Activated naive CD4-positive, alpha-beta T cell treated with Interleukin-2 at 50 U/mL for 16 hours (primary cell): Measurements from ENCODE around the gene AHNAK.
A peak's percentile ranks its signal among the peaks of the same experiment; 100 is the strongest.
"Not testable (repeated sequence)": the region's sequence is repeated elsewhere in the genome, so short reads cannot be mapped to it uniquely, and the experiment has no call there.

Experiments used
- DNase-seq: peaks from one replicate; pipeline ENCODE4 v3.0.0-alpha.2; 2020

Gene AHNAK

DNA sequence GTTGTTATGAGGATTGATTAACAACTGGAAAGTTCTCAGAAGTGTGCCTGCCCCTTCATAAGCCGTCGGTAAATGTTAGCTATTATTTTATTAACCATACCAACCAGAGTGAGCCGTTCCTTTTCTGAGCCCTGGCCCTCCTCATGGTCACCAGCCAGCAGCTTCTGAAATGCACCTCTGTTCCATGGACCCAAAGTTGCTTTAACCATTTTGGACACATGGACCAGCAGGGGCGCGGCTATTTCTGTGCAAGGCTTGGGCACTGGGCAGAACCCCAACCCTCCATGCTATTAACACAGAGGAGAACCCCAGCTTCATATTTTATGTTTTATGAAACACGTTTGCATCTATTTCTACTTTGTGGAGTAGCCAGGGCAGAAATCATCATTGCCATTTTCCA, 146.3 kb downstream of the AHNAK start:
- DNase-seq = no peak

DNA sequence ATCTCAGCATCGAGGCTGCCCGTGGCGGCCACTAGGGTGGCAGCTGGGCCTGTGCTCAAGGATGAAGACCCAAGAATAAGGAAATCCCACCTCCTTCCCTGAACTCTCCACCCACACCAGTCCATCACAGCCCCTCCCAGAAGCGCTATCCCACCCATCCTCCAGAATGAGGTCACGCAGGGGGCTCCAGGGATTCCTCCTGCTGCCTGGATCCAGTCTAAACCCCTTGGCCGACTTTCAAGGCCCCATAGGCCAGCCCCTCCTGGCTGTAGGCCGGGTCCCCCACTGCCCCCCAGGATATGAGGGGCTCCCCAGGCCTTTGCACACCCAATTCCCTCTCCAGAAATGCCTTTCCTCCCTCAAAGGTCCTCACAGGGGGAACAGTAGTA, 146.7 kb downstream of the AHNAK start:
- DNase-seq = no peak

DNA sequence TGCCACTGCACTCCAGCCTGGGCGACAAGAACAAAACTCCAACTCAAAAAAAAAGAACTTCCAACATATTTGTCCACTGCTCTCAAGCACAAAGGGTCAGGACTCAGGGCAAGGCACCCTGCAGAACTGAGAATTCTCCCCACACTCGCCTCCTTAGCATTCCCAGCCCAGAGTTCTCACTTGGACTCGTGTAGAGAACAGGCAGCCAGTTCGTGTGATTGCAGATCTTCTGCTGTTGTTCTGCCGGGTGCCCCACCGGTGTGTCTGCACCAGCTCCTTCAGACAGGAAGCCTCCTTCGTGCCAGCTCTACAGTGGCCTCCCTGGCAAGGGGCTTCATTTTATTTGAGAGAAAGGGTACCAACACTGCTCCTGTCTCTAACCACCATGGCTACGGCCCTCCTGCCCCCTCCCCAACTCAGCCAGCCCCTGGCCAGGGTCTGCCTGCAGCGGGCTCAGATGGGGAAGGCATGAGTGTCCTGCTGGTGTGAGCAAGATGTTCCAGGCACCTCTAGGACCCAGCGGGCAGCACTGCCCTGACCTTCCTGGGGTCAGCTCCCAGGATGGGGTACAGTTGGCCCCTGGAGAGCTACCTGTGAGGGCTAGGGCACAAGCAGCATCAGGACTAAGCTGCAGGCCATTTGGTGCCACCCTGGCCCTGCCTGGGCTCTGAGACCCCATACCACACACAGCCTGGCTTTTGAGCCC, 147.3 kb downstream of the AHNAK start:
- no peak for DNase-seq

DNA sequence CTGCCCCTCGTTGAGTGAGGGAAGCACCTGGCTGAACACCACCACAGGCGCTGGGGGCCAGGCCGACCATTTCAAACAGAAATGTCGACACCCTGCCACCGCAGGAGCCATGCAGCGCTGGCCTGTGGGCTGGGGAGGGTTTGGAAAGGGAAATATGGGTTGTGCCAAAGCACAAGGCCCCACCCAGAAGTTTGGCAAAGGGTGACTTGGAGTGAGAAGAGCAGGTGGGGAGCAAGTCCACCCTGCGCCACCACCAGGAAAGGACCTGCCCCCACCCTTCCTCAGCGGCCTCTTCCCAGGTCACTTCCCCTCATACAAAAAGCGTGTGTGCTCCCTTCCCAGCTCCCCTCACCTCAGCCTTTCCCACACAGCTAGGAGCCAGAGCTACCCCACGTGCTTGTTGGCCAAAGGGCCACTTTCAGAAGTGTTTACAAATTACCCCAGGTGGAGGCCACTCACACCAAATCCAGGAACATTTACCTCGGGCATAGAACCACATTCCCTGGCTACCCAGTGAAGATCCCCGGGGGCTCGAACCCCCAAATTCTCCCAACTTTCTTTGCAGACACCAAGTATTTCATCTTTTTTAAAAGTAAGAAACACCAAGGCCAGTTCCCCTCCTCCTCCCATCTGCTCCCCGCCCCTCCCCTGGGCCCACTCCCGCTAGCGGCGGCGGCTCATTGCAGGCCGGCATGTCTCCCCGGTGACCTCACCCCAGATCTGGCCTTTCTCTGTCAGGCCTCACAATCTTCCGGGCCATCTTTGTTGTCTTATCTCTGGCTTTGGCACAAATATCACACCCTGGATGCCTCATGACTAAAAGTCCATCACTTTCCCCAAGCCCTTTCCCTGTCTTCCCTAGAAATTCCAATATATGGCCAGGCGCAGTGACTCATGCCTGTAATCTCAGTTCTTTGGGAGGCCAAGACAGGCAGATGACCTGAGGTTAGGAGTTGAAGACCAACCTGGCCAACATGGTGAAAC, 148.3 kb downstream of the AHNAK start:
- no peak for DNase-seq

DNA sequence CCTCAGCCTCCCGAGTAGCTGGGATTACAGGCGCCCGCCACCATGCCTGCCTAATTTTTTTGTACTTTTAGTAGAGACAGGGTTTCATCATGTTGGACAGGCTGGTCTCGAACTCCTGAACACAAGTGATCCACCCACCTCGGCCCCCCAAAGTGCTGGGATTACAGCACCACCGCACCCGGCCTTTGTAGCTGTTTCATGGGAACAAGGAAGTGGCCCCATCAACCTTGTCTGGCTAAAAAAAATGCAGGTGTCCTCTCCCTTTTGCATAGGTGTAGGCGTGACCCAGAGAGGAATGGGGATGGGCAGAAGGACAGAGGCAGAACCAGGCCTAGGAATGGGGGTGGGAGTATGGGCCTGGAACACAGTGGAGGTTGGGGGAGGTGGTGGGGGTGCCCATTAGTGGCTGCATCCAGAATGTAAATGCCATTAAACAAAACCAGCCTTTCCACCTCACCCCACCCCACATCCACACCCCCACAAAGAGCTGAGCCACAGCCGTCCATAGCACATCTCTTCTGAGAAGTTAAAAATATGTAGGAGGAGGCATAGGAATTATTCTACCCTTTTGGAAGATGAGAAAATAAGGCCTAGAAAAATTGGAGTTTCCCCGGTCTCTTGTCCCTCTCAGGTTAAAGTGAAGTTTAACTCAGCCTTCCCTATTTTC, 150.6 kb downstream of the AHNAK start:
- DNase-seq = no peak

DNA sequence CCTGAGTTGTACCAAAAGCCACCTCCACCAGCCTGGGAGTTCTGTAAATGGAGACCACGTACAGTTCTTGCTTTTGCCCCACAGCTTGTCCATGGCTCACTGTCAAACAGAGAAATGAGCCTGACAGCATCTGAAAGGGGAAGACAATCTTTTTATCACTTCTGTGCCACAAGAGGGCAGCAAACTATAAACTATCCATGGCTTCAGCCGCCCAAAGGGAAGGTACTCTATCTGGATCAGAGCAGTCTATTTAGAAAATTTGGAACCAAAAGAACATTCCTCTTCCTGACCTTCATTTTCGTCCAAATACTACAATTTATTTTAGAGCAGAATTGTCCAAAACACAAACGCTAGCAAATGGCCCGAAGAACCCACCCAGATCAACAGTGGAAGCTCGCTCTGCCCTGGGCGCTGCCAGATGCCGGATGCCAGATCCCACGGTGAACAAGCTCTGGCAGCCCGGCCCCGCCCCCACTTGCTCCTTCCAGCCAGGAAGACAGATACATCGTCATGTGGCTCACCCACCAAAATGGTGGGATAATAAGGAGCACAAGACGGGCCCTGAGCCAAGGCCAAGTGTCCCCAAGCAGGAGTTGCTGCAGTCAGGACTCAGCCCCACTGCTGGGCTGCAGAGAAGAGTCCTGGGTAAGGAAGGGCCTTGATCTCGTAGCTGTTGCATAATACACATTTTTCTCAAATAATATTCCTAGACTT, 151.6 kb downstream of the AHNAK start:
- DNase-seq = peak; percentile 45

DNA sequence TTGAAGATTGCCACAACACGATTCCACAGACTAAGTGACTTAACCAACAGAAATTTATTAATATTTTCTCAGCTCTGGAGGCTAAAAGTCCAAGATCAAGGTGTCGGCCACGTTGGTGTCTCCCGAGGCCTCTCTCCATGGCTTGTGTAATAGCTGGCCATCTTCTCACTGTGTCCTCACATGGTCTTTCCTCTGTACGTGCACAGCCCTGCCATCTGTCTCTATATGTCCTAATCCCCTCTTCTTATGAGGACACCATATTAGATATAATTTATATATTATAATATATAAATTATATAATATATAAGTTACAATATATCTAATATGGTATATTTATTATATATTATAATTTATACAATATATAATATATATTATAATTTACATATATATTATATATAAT, 152.9 kb downstream of the AHNAK start:
- no peak for DNase-seq

DNA sequence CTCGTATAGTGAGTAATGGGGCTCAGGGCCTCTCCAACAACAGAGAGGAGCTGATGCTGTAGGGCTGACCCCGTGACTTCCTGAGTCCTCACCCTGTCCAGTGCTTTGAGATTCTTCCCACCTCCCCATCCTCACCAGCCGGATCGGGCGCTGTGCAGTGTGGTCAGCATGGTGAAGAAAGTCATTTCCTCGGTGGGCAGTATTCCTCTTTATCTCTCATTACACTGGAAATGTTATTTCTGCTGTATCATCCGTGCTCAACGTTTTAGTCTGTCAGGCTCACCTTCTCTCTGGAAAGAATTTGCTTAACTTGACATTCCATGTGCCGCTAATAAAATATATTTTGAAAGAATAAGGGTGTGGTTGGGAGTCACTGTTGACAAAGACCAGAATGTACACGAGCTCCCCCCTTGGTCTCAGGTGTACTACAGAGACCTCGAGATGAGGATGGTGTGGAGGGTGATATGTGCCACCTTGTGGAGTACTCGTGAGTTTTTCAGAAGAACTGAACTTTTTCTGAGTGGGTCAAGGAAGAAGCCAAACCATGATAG, 153.5 kb downstream of the AHNAK start:
- DNase-seq = no peak

DNA sequence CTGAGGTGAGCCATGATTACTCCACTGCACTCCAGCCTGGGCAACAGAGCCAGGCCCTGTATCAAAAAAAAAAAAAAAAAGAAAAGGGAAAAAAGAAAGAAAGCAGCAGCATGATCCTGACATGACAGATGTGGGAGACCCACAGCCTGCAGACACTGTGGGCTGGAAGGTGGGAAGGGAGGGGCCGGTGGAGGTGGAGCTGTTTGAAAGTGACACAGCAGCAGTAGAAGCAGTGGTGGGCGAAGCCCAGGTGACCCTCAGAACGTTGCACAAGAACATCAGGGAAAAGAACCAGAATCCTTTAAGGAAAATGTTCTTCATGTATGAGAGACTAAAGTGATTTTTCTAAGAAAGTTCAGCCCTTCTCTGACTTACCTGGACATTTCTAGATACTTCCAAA, 154.1 kb downstream of the AHNAK start:
- DNase-seq = no peak

DNA sequence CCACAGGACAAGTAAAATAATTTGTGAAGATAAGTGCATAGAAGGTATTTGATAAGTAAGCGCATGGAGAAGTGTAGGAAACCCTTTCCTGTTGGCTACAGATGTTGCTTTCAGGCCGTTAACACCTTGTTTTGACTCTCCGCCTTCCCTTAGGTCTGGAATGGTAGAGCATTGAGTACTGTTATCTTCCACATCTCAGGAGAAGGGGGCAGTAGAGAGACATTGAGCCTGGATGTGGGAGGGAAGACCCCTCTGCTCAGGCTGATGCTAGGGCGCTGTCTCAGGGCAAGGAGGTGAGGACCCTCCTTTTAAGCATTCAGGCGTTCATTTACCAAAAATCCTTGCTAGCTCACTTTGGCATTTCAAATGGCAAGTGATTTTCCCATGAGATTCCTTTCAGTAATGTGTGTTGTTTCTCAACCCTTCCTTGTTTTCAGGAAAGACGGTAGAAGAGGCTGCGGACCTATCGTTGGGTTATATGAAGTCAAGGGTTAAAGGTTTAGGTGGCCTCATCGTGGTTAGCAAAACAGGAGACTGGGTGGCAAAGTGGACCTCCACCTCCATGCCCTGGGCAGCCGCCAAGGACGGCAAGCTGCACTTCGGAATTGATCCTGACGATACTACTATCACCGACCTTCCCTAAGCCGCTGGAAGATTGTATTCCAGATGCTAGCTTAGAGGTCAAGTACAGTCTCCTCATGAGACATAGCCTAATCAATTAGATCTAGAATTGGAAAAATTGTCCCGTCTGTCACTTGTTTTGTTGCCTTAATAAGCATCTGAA, 154.8 kb downstream of the AHNAK start:
- no peak for DNase-seq

DNA sequence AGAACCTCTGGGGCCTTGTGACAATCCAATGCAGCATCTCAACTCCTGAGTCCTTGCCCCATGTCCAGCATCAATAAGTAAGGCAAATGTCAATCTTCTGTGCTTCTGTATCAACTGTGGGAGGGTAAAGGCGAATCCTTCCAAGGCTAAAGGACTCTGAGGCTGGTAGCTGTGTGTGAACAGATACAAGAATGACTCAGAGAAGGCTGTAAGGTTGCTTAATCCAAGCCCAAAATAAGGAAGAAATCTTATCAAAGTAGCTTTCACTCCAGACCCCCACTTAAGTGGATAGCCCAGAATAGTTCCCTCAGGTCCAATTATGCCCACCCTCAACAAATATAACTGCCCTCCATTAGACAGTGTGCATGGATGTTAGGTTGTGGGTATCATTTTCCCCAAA, 155.9 kb downstream of the AHNAK start:
- no peak for DNase-seq

DNA sequence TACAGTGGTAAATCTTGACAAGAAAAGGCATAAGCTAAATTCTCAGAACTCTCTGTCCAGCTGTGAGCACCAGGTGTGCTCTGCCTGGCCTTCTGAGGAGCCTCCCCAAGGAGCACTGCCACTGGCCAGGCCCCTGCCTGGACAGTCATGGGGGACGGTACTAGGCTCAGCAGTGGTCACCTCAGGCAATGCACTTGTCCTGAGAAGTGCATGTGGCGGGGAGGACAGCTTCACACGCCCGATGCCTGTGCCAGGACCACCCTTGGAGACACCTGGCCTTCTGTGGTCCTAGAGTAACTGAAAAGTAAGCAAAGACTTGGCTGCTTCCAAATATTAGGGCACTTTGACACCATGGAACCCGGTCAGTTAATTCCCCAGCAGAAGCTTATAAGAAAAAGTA, 156.4 kb downstream of the AHNAK start:
- DNase-seq = no peak

DNA sequence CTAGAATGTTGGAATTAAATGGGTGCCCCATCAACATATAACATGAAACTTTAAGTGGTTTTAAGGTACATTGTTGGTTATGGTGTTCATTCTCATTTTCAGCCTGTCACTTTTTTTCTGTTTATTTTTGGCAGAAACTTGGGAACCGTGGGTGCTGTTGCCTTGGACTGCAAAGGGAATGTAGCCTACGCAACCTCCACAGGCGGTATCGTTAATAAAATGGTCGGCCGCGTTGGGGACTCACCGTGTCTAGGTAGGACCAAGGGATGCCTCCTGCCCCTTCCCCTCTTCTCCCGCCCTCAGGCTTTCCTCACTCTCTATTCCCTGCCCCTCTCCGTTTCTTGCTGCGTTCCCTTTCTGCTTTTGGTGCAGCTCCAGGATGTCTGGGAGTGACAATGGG, 157.6 kb downstream of the AHNAK start:
- DNase-seq = no peak

DNA sequence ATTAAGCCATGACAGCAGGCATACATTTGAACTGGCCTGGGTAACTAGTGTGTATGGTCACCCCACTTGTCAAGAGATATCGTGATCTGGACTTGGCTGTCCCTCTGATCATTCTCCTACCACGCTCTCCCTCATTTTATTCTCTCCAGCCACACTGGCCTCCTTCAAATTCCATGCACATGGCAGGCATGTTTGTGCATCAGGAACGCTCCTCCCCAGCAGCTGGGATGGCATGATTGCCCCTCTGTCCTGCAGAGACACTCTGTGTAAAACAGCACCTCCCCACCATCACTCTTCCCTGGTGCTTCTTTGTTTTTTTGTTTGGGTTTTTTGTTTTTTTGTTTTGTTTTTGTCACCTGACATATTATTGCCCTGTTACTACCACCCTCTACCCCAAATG, 159.2 kb downstream of the AHNAK start:
- no peak for DNase-seq

DNA sequence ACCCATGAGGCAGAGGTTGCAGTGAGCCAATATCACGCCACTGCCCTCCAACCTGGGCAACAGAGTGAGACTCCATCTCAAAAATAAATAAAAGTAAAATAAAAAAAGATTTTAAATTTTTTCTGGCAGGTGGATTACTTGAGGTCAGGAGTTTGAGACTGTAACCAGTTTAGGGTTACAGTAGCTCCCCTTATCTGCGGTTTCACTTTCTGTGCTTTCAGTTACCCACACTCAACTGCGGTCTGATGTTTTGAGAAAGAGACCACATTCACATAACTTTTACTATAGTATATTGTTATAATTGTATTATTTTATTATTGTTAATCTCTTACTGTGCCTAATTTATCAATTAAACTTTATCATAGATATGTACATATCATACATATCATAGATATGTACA, 160.5 kb downstream of the AHNAK start:
- not testable (repeated sequence) for DNase-seq

DNA sequence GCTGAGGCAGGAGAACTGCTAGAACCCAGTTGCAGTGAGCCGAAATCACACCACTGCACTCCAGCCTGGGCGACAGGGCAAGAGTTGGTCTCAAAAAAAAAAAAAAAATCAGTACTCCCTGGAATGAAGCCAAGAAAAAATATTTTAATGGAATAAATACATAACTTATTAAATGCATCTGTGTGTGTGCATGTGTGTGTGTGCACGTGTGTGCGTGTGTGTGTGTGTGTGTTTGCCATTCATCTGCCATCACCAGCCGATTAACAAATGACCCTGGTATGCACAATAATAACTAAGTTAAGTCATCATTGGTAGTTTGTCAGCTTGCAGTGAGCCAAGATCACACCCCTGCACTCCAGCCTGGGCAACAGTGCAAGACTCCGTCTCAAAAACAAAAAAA, 162.8 kb downstream of the AHNAK start:
- DNase-seq = no peak
